ENCODE results near the gene FTH1. TPM values are rescaled to one million over a fixed set of nuclear protein-coding genes. Genes with fewer than 3 reads are reported as not detected.

The FTH1 gene
- total and polyA plus RNA-seq, 2 of the 13 experiments (the other 11 are each of a cell fraction or from before 2014, with no cell fraction given): 607 to 760 TPM

DNA sequence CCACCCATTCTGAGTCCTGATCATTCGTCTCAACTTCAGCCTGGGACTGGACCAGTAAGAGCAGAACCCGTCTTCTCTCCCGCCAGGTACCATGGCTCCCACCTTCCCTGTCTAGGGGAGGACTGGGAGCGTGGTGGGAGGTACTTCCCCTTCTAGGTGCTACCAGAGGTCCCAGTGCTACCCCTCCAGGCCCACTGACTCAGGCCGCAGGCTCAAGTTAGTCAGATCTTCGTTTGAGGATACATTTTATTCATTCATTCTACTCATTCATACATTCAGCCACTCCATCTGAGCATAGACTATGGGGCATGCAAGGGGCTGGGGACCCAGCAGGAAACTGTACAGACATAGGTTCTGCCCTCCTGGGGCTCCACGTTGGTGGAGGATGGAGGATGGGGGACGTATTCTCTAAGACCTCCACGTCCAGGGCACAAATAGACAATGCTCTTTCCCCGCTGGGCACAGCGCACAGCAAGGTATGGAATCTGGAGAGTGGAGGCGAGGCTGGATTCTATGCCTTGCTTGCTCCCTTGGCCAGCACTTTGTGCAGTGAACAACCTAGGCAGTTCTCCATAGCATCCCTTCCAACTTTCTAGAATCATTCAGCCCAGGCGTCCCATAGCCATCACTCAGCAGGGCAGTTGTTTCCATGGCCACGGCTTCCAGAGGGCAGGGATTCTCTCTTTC is 49.0 kb downstream of the FTH1 start:
- TF ChIP-seq ZNF549 (CRISPR knock-in tag; IDR thresholded peaks at IDR 0.05) (no peak), NFE2L1 (CRISPR knock-in tag; IDR thresholded peaks at IDR 0.05; ENCODE audit: borderline replicate concordance) (no peak), KDM5B (CRISPR knock-in tag; IDR thresholded peaks at IDR 0.05; ENCODE audit: borderline replicate concordance) (no peak), ZSCAN31 (CRISPR knock-in tag; IDR thresholded peaks at IDR 0.05; ENCODE audit: low read depth) (no peak), CBX2 (IDR thresholded peaks at IDR 0.05; ENCODE audit: low read depth, low read length) (no peak), CBX2 (CRISPR knock-in tag; IDR thresholded peaks at IDR 0.05; ENCODE audit: low read depth) (no peak), ZNF670 (CRISPR knock-in tag; IDR thresholded peaks at IDR 0.05; ENCODE audit: borderline replicate concordance) (no peak), ZNF430 (CRISPR knock-in tag; IDR thresholded peaks at IDR 0.05) (no peak)
- TF ChIP-seq, protein P1, sequence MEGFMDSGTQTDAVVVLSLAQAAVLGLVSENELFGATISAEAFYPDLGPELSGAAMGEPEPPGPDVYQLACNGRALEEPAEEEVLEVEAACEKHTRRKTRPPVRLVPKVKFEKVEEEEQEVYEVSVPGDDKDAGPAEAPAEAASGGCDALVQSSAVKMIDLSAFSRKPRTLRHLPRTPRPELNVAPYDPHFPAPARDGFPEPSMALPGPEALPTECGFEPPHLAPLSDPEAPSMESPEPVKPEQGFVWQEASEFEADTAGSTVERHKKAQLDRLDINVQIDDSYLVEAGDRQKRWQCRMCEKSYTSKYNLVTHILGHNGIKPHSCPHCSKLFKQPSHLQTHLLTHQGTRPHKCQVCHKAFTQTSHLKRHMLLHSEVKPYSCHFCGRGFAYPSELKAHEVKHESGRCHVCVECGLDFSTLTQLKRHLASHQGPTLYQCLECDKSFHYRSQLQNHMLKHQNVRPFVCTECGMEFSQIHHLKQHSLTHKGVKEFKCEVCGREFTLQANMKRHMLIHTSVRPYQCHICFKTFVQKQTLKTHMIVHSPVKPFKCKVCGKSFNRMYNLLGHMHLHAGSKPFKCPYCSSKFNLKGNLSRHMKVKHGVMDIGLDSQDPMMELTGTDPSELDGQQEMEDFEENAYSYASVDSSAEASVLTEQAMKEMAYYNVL (CRISPR knock-in tag; IDR thresholded peaks at IDR 0.05; ENCODE audit: borderline replicate concordance): no peak
- TF ChIP-seq, protein P2, sequence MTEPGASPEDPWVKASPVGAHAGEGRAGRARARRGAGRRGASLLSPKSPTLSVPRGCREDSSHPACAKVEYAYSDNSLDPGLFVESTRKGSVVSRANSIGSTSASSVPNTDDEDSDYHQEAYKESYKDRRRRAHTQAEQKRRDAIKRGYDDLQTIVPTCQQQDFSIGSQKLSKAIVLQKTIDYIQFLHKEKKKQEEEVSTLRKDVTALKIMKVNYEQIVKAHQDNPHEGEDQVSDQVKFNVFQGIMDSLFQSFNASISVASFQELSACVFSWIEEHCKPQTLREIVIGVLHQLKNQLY (CRISPR knock-in tag; IDR thresholded peaks at IDR 0.05): no peak
- in situ Hi-C loops (cut with HindIII; ENCODE audit: extremely low pct_ligation_motif_present, low pct_unique_long_range_greater_than_20kb): no loop called here
- H3K27ac ChIP-seq (ENCODE audit: extremely low read length, insufficient read depth, low read length): no peak overlapping the region

More for the DNA sequence above, 49.0 kb downstream of the FTH1 start:
- ATAC-seq: no peak
- intact Hi-C loops (cut with micrococcal nuclease; ENCODE audit: unreplicated experiment): no loop called here
- H3K79me2 ChIP-seq (ENCODE audit: insufficient read depth, low read length): no peaks in the 10 kb centered on the region
- ChIA-PET POLR2A (no interaction called here), CTCF (ENCODE audit: low intra/inter-chr PET ratio, low total read pairs) (no interaction called here)
- DNase-seq (ENCODE audit: low spot score): no peak
- H4K20me1 ChIP-seq (ENCODE audit: insufficient read depth, low read length): no peaks in the 10 kb centered on the region
- H3K9me3 ChIP-seq (ENCODE audit: low read length): no peaks in the 10 kb centered on the region
- H3K9ac ChIP-seq (ENCODE audit: insufficient read depth, low read depth, low read length): no peak overlapping the region
- FAIRE-seq: no peak
- H3K4me3 ChIP-seq (replicated peaks in 1 of 3; ENCODE audit: insufficient read depth in 1 of 3, low read depth in 2 of 3, low read length in 3 of 3): no peak overlapping the region
- no peak overlapping the region for H3K4me2 ChIP-seq (ENCODE audit: low read depth, low read length)
- WGBS (ENCODE audit: low lambda C conversion rate): 53% methylated on average over 14 of the region's 14 CpGs
- no TSS peak for BruUV-seq (replicated peaks)
- peaks cover 11 to 39% of the 10 kb centered on the region in 2 experiments for H3K27me3 ChIP-seq (ENCODE audit: control insufficient read depth in 1 of 2, insufficient read depth in 2 of 2, low read length in 2 of 2)
- peaks cover 51% of the 10 kb centered on the region for H3K4me1 ChIP-seq (ENCODE audit: insufficient read depth, low read length)
- H3K36me3 ChIP-seq (replicated peaks in 1 of 2; ENCODE audit: control insufficient read depth in 1 of 2, insufficient read depth in 2 of 2, low read length in 2 of 2): no peaks in the 10 kb centered on the region
- H2AFZ ChIP-seq (ENCODE audit: low read length): no peak overlapping the region

Measured in HepG2 (cell line).